ENCODE measurements around the gene AVPR1B. TPM values are rescaled to one million over a fixed set of nuclear protein-coding genes. Genes with fewer than 3 reads are reported as not detected.
A peak's percentile ranks its signal among the peaks of the same experiment; 100 is the strongest.

Gene AVPR1B
- total RNA-seq, 1 experiment from 2014 or later, result not detected

DNA sequence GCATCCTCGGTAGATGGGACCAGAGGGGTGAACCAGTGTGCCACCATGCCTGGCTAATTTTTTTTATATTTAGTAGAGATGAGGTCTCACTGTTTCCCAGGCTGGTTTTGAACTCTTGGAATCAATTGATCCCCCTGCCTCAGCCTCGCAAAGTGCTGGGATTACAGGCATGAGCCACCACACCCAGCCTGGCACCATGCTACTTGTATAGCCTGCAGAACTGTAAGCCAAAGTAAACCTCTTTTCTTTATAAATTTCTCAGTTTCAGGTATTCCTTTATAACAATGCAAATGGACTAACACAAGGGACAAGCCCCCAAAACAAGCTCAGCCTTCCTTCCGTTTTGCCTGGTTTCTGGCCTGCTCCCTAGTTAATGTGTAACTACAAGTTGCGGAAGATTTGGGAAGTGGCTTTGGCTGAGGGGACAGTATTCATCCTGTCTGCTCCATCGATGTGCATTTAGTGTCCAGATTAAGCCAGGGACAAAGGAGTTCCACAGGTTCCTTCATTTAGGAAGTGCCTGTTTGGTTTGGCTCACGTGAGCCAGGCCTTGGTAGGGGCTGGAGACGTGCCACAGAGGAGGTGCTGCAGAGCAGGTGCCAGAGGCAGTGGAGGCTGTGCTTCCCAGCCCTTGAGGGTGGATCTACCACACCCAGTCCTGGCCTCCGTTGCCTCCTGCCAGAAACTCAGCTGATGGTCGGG lies 4.4 kb downstream of the AVPR1B start:
- no peak for DNase-seq (ENCODE audit: low read depth)

DNA sequence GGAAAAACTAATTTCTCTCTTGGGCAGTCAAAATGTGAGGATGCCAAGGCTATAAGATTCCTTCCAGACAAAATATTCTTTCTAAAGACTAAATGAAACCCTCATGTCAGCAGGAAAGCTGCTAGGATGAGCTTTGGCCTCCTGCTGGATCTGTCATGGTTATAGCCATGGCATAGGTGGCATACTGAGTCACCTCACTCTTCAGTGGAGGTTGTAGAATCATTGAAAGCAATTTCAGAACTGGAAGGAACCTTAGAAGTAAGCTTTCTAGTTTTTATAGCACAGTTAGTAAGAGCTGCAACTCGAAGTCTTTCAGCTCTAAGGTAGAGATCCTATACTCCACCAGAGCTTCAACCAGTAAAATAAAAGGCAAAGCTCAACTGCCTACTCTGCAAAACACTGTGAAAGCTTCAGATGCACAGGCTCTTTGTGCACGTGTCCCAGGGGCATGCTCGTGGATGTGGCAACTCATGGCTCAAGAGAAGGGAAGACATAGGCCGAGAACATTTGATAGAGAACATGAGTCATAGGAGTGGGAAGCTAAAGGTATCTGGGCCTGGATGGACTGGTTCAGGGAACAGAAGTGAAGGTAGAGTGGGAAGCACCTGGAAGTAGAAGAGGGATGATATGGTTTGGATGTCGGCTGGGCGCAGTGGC lies 5.8 kb downstream of the AVPR1B start:
- DNase-seq (ENCODE audit: low read depth), result no peak

DNA sequence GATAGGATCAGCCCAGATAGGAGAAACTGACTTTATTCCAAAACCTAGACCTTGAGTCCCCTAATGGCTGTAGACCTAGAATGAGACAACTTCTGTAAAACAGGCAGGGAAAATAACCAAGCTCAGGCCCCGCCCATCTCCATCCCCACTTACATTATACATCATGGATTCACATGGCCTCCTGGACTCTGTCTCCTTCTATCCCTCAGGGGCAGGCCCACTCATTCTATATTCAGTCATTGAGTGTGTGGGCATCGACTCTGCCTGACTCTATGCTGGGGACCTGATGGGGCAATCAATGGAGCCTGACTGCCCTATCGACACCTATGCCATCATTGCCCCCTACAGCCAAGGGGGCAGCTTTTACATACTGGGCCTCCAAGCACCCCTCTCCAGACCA lies 6.4 kb downstream of the AVPR1B start:
- DNase-seq (ENCODE audit: low read depth), result no peak

DNA sequence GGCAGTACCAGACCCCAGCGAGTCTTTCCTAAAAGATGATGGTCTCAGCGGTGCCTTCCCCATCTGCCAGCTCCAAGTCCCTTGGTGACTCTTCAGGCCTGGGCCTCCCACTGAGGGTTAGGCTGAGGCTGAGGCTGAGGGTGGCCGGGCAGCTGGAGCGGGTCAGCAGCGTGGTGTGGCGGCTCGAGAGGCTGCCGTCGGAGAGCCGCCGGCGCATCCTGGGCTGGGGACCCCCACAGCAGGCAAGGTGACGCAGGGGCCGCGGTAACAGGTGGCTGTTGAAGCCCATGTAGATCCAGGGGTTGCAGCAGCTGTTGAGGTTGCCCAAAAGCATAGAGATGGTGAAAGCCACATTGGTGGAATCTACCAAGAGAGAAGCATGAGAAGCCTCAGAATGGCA lies 7.0 kb downstream of the AVPR1B start:
- no peak for DNase-seq (ENCODE audit: low read depth)

DNA sequence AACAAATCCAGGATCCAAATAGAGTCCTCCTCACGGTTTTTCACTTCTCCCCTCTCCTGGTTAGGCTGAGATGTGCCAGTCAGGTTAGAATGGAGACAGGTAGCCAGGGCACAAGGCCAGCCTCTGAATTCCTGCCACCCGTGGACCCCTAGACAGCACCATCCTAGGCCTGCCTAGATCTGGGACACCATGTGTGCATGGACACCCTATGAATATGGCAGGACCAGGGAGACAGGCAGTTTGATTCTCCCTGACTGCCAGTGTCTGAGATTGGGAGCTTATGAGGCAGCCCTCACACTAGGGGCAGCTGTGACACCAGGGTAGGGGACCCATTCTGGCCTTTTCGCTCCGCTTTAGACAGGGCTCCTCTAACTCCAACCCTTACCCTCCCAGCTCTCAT lies 7.5 kb downstream of the AVPR1B start:
- no peak for DNase-seq (ENCODE audit: low read depth)

DNA sequence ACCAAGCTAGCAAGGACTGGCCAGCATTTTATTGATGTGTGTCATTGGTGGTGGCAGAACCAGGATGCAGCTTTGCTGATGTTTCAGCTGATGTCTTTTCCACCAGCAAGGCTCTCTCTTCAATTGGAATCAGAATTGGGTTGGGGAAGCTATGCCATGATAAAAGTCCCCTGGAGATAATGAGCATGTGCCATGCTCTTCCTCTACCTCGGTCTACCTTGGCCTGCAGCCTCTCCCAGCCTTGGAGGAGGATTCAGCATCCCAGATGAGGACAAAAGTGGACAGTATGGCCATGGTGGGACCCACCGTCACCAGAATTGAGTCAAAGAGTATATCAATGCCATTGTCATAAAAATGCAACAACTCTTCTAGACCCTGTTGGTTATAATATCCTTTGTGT lies 8.6 kb downstream of the AVPR1B start:
- no peak for DNase-seq (ENCODE audit: low read depth)

DNA sequence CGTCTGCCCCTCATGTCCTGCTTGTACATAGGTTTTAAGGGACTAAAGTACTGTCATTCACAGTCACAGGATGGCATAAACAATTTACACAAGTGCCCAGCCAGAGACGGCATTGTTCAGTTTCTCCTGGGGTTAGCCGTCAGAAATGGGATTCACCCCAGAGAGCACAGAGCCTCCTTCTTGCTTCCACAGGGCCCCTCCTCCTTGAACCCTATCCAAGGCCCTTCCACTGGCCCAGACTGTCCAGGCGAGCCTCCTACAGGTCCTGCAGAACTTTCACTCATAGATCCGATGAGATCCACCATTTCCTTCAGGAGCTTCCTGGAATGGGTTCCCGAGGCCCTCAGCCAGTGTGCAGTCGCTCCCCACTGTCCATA lies 10.0 kb downstream of the AVPR1B start:
- no peak for DNase-seq (ENCODE audit: low read depth)

DNA sequence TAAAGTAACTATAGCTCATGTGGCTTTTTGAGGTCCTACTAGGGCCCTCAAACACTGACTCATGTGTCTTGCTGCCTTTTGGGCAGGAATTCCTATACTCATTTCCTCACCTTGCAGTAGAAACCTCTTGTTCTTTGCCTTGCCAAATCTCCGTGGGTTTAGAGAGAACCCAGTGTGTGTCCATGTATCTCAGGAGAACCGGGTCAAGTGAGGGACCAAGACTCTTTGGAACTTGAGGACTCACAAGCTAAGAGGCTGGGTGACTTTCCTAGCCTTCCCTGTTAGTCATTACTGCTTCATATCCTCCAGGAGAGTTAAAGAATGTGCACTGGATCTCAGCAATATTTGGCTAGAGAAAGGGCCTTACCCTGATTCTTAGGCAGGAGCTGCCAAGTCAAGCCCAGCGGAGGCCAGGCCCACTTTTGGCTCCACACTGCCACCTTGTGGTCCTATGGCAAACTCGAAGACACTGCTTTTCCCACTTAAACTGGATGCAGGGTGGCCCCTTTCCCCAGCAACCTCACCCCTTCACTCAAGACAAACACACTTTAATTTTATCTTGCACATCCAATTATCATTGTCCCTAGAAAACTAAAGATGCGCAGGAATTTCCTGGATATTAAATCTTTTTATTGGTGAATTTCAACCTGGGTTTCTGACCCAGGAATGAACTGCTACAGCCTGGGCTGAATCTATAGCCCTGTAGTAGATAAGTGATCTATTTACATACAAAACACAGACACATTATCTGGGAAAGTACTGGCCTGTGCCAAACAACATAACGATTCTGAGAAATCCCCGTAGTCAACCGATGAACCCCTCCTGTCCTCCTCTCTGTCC lies 10.6 kb downstream of the AVPR1B start:
- peak; percentile 70 for DNase-seq (ENCODE audit: low read depth)

DNA sequence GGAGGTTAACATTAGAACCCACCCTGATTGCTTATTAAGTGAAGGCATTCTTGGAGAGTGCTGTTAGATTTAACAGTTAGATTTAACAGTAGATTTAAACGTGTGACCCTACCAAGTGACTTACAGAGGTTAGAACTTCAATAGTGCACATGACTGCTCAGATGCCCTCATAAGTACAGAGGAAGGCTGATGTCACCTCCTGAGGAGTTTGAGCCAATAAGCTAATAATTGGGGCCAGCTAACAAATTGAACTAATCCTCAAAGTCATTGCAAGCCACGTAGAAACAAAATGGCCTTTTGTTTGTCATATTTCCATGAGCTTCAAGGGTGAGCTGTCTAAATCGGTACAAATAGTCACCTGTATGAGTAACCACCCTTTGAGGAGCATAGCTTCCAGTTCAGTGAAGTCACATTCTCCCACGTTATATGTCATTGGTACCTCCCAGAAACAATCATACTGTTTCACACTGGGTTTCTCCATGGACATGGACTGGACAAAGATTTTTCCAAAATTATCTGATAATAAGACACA lies 11.7 kb downstream of the AVPR1B start:
- DNase-seq (ENCODE audit: low read depth), result no peak

DNA sequence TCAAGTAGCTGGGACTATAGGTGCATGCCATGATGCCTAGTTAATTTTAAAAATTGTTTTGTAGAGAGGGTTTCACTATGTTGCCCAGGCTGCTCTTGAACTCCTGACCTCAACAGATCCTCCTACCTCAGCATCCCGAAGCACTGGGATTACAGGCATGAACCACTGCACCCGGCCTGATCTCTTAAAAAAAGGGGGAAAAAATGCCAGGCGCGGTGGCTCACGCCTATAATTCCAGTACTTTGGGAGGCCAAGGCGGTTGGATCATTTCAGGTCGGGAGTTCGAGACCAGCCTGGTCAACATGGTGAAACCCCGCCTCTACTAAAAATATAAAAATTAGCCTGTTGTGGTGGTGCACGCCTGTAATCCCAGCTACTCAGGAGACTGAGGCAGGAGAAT lies 13.2 kb downstream of the AVPR1B start:
- DNase-seq (ENCODE audit: low read depth), result no peak

DNA sequence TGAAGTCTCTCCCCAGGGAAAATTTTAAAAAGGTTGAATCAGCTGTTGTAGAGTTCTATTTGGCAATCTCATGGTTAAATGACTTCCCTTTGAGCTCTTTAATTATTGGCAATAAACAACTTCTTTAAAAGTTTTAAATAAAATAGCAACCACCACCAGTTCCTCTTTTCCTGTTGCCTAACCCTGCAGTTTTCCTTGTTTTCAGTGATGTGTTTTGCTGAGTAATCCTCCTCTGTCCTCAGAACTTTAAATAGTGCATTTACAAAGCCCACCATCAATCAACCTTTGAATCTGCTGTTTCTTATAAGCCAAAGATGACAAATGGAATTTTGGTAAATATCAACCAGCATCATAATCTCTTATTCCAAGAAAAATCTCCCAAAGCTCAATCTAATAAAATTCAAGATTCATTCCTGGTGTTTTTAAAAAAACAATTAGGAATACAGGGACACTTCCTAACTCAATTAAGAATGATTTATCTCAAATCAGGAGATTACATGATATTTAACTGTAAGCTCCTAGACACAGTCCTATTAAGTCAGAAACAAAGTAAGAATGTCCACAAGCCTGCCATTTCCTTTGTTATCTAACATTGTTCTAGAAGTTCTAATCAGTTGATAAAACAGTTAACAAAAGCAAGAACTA lies 14.8 kb downstream of the AVPR1B start:
- no peak for DNase-seq (ENCODE audit: low read depth)

DNA sequence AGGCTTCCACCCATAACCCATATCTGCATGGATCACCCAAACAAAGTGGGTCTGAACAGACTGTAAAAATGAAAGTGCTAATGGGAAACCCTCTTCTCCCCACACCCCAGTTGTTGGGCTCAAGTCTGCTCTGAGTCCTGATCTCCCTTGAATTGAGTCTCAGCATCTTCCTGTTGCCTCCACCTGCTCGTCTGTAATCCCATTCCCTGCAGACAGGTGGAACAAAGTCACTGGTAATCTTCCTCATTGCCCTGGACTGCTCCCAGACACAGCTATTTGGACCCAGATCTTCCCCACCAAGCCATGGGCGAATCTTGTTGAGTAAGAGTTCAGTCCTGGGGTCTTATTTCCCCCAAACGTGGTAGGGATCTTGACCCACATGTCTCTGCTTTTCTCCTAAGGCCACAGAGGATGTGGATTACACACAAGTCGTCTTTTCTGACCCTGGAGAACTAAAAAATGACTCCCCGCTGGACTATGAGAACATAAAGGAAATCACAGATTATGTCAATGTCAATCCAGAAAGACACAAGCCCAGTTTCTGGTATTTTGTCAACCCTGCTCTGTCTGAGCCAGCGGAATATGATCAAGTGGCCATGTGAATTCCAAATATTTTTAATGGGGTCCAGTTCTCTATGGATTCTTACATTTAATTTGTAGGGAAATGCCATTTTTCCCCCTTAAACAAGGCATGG lies 15.7 kb downstream of the AVPR1B start:
- no peak for DNase-seq (ENCODE audit: low read depth)

DNA sequence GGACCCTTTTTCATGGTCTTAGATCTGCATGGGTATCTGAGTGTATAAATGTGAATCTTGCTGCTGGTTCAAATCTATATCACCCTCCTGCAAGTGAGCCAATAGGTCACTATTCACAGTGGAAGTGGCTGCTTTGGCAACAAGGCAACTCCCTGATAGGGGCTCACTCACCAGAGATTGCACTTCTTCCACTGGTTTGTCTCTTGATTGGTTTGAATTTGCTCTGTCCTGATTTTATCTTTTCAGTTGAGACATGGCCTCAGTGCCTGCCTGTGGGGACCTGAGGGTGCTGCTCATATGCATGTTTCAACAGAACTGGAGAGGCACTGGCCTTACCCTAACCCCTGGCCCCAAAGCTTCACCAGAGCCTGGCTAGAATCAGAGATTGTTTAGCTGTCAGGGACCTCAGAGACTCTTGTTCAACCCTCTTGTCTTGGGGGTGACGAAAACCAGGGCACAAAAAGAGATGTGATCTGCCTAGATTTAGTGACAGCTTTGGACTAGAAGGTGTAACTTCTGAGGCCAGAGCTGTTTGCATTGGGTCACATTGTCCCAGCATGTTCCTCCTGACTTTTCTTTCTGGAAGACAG lies 16.9 kb downstream of the AVPR1B start:
- DNase-seq (ENCODE audit: low read depth), result no peak

DNA sequence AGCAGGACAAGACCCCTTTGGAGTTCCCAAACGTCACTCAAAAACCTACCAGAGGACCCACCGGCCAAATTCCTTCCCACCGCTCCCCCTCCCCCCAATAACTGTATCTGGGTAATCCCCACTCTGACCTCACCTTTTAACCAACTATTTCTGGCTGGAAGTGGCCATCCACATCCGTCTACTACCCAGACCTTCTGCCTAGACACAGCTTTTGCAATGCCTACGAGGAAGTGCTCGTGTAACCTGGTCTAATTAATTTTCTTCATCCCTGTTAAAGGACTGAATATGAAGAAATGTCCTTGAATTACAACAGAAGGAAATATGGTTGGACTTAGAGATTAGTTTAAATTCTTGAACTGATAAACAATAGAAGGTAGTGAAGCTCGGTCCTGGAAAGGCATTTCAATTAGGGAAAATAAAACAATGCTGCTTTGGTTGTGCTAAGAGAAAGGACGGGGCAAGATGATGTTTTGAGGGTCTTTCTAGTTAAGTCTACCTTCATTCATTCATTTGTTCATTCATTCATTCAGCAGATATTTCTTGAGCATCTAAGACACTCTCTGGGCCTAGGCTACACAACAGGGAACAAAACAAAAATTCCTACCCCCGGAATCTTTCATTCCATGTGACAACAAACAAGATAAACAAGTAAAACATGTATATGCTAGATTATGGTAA lies 18.8 kb downstream of the AVPR1B start:
- DNase-seq (ENCODE audit: low read depth), result no peak

DNA sequence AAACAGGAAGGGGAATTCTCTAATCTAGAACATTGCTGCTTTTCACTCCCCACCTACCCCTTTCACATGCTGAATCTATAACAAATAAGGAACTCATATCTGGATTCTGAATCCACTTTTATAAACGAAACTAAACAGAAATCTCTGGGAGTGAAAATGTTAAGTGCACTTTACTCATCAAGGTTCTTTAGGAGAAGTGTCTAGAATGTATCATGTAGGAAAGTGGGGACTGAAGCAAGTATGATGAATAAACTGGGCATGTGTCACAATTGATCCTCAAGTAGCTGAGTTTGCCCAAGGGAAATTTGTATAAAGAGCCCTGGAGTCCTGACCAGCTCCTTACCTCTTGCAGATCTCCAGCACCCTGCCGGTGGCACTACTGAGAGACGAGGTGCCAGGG lies 19.8 kb downstream of the AVPR1B start:
- no peak for DNase-seq (ENCODE audit: low read depth)

DNA sequence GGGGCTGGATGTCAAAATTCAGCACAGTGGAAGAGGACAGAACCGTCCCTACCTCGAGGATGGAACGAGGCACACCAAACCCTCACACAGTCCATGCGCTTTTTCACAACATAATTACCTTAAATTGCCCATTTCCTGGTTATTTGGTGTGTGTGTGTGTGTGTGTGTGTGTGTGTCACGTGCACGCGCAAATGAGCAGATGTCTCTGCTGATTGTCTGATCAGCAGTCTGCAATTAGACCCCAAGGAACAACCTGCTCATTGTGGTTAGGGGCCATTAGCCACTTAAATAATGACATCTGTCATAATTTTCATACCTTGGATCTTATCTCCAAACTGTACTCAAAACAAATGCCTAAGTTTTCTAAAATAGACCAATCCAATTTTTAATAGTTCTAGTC lies 23.2 kb downstream of the AVPR1B start:
- DNase-seq (ENCODE audit: low read depth), result no peak

DNA sequence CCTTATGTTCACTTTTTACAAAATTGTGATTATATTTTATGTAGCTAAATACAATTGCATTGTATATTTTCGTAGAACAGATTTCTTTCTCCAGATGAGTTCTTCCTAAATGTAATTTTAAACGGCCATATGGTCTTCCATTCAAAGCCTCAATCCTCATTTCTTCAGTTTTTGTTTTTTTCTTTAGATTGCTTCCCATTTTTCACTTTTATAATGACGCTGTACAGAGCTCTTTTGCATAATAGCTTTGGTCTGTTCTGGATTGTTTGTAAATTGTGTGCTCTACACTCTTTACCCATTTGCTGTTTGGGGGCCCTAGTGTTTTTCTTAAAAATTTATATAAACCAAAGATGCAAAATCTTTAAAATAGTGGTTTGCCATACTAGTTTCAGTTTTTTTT lies 27.8 kb downstream of the AVPR1B start:
- DNase-seq (ENCODE audit: low read depth), result no peak

DNA sequence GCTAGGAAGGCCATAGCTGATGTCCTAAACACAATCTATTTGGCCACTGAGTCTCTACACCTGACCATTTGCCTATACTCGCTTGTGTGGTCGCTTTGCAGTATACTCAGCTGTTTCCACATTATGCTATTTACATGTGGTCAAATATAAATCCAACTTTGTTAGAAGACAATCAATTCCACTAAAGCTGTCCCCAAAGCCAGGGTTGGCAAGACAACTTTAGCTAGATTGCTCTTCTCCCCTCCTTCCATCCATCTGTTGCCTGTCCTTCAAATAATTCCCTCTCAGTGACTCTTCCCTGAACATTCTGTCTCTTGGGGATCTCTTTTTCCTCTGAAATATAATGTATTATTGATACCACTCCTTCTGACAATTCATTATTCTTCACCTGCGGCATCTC lies 30.1 kb downstream of the AVPR1B start:
- no peak for DNase-seq (ENCODE audit: low read depth)

DNA sequence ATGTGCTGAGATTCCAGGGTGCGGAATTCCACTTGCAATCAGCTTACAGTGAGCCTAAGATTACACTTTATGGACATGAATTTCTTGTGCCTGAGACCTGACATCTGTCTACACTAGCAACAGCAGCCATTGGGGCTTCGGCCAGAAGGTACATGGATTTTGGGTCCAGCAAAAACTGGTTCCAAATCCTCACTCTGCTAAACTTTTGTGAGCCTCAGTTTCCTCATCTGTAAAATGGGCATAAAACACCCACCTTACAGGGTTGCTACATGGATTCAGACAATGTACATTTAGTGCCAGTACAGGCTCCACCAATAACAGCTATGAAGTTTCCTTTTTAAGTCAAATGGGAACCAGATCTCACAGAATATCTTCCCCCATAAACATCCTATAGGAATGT lies 33.4 kb downstream of the AVPR1B start:
- DNase-seq (ENCODE audit: low read depth), result no peak

DNA sequence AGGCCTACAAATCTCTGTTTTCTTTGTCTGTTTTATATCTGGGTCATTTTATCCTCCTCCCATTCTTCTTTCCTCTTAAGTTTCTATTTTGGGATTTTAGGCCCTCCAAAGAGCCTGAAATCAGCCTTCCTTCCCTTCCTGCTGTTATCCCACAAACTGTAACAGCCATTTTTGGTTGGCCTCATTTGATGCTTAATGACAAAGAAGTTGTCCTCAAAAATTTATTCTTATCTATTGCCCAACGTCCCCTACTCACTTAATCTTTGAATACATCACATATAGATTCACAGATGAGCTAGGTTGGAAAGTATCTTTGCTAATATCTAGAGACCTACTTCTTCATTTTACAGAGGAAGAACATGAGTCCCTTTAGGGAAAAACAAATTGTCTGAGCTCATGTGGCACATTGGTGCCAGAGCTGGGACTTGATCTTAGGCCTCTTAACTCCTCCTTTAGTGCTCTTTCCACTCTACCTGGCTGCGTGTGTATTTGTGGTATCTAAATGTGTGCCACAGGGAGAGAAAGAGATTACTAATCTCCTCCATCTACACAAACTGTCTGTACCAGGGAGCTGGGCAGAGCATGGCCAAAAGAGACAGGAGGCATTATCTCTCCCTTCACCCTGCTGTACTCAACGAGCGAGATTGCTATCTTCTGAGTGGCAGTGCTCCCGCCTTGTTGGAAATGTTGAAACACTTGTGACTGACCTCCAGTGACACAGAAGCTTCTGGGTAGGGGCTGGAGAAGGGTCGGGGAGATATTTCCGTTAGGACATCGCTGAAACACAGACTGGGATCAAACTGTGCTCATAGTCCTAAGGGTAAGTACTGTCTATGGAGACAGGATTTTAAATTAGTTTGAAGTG lies 34.1 kb downstream of the AVPR1B start:
- DNase-seq (ENCODE audit: low read depth), result no peak

All from M059J (cell line).